ENCODE data around the gene AP1S1.

GRCh38 chr7:101118856-101119255 is 35.4 kb upstream of the AP1S1 start:
- TF ChIP-seq CTCF (IDR thresholded peaks at IDR 0.05) (no peak), POLR2A (IDR thresholded peaks at IDR 0.05) (no peak)

All from testis (tissue), 2 donors.